Epithelial cell of proximal tubule (primary cell): ENCODE results near the gene USP48. TPM values are rescaled to one million over a fixed set of nuclear protein-coding genes. Genes with fewer than 3 reads are reported as not detected.

Source experiments
- DNase-seq: peaks from one replicate; pipeline ENCODE4 v3.0.0-alpha.2; 2011; ENCODE audit warnings: low read depth
- H3K4me3 ChIP-seq: 2 replicates; pipeline ENCODE4 v1.5.1; 2011; ENCODE audit warnings: low read depth, mild to moderate bottlenecking, low read length
- CTCF ChIP-seq: conservative IDR thresholded peaks from 2 replicates; pipeline ENCODE4 v1.5.1; 2012; ENCODE audit warnings: low read depth, mild to moderate bottlenecking, low read length
- total RNA-seq: library from RNA; depleted of rRNA; stranded (reverse); fragments of >200 nt; gene quantifications from 2 replicates; pipeline ENCODE4 v1.2.3, GENCODE V29; 2015

Gene USP48
- total RNA-seq, 1 donor from 2014 or later: 24.0 TPM

DNA sequence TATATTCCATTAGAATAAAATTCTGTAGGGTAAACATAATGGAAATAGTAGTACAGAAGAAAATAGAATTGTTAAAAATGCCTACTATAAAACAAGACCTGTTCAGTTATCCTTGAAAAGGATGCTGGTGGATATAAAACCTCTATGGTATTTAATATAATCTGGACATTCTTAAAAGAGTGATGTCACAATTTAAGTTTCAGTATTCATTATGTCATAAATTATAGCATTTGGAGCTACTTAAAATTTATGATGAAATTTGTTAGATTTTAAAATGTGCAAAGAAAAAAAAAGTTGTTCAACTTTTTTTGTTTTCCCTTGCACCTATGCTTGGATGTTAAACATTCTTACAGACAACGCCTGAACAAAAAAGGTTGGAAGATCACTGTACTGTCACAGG, 50.3 kb downstream of the USP48 start:
- no peak for TF ChIP-seq CTCF
- H3K4me3 ChIP-seq: no peak overlapping the region
- DNase-seq: no peak

- H3K4me3 ChIP-seq: no peak overlapping the region
- no peak for TF ChIP-seq CTCF
- DNase-seq: no peak
Measured at GRCh38 chr1:21725748-21726392, 57.1 kb downstream of the USP48 start.

DNA sequence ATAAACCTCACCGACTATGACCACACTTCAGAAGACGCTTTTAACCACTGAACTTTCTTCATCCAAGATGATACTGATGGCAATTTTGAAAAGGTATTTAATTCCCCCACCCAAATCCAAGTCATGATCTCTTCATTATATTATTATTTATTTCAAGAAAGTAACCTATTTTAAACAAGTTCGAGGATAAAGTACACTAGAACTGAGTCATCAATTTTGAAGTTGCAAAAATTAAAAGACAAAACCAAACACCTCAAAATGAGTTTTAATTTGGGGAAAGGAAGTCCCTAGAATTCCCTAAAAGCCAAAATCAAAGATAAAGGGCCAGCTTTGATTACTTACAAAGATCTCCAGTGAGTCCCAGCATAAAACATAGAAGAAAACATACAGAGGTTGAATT, 58.4 kb downstream of the USP48 start:
- TF ChIP-seq CTCF: no peak
- no peak overlapping the region for H3K4me3 ChIP-seq
- DNase-seq: no peak

- DNase-seq: no peak
- H3K4me3 ChIP-seq: no peak overlapping the region
- no peak for TF ChIP-seq CTCF
Measured at GRCh38 chr1:21724098-21724497, 58.9 kb downstream of the USP48 start.

DNA sequence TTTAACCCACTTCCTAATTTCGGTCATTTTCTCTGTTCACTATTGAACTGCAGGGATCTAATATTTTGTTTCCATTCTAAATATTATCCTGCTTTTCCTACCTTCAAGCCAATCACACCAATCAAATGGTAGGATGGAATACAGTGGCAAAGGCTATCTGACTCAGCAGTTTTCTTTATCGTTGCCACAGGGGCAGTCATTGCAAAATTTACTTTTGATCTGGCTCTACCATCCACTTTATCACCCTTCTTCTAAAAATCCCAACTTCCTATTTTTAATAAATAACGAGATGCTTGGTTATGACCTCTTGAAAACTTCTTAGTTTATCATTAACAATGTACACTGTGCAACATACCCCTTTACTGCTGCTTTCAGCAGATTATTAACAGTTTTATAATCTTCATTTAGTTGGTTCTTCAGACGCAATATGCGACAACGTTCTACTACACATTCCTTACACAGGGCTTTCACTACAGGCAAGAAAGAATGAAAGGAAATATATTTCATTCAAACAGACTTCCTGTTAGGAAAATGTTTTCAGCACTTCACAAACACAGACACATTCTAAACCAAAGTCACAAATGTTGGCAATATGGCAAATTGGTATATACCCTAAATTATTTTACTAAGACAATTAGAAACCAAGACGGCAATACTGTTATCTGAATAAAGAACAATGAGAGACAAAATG, 61.5 kb downstream of the USP48 start:
- no peak for DNase-seq
- no peak for TF ChIP-seq CTCF
- H3K4me3 ChIP-seq: no peak overlapping the region

DNA sequence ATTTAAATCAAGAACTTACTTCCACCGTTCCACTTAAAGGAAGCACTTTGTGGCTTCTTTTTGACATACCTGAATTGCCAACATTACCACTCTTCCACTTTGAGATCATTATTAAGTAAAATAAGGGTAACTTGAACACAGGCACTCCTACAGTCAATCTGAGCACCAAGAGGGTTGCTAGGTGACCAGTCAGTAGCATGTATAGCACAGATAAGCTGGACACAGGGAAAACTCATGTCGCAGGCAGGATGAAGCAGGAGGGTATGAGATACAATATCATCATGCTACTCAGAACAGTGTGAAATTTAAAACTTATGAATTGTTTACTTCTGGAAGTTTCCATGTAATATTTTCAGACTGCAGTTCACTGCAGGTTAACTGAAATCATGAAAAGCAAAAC, 66.8 kb downstream of the USP48 start:
- no peak overlapping the region for H3K4me3 ChIP-seq
- no peak for TF ChIP-seq CTCF
- no peak for DNase-seq

DNA sequence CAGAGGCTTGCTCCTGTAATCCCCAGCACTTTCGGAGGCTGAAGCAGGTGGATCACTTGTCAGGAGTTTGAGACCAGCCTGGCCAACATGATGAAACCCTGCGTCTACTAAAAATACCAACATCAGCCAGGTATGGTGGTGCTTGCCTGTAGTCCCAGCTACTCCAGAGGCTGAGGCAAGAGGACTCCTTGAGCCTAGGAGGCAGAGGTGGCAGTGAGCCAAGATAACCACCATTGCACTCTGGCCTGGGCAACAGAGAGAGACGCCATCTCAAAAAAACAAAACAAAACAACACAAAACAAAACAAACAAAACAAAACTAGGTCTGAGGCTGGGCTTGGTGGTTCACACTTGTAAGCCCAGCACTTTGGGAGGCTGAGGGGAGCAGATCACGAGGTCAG, 75.1 kb downstream of the USP48 start:
- TF ChIP-seq CTCF: no peak
- H3K4me3 ChIP-seq: no peak overlapping the region
- no peak for DNase-seq
